ENCODE results near the gene FRRS1L.

FRRS1L gene

DNA sequence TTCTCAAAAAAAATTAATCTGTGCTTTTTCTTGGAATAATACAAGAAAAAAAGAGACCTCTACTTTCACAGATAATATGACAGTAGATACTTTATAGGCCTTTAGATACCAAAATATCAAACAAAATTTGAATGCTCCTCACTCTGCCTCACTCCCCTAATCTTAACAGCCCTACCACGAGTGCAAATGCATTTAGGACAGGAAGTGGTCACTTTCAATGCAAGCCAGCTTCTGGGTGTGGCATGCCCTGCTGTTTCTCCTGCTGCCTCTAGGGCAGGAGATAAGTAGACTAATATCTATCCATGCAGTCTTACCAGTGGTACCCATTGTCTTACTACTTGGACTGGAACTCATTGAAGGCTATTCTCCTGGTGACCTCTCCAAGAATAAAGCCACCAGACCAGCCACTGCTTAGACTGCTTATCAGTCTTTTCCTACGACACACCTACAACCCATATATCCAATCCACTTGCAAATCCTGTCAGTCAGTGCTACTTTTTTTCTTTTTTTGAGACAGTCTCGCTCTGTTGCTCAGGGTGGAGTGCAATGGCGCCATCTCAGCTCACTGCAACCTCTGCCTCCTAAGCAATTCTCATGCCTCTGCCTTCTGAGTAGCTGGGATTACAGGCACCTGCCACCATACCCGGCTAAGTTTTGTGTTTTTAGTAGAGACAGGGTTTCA is 23.0 kb downstream of the FRRS1L start:
- DNase-seq (ENCODE audit: low read depth), result no peak
- H3K4me3 ChIP-seq (ENCODE audit: control insufficient read depth, low read depth, low read length), result no peak overlapping the region
- TF ChIP-seq, protein P1, sequence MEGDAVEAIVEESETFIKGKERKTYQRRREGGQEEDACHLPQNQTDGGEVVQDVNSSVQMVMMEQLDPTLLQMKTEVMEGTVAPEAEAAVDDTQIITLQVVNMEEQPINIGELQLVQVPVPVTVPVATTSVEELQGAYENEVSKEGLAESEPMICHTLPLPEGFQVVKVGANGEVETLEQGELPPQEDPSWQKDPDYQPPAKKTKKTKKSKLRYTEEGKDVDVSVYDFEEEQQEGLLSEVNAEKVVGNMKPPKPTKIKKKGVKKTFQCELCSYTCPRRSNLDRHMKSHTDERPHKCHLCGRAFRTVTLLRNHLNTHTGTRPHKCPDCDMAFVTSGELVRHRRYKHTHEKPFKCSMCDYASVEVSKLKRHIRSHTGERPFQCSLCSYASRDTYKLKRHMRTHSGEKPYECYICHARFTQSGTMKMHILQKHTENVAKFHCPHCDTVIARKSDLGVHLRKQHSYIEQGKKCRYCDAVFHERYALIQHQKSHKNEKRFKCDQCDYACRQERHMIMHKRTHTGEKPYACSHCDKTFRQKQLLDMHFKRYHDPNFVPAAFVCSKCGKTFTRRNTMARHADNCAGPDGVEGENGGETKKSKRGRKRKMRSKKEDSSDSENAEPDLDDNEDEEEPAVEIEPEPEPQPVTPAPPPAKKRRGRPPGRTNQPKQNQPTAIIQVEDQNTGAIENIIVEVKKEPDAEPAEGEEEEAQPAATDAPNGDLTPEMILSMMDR (IDR thresholded peaks at IDR 0.05; ENCODE audit: control insufficient read depth, insufficient read depth, low read depth, low read length, missing control alignments), result peak; percentile 39

DNA sequence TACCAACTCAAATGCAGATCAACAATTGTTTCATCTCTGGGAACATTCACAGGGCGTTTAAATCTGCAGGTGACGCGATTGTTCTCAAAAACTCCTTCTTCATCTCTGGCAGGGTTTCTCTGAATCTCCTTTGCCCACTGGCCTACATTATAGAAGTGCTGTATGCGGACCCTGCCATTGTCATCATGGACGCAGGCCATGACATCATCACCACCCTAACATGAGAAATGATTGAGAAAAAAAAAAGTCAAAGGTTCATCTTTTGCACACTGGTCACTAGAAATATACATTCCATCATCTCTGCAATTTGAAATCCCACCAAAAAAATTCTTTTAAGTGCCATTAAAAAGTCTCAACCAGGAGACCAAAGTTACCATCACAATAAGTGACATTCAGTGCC is 25.7 kb downstream of the FRRS1L start:
- TF ChIP-seq, protein P1 (IDR thresholded peaks at IDR 0.05; ENCODE audit: control insufficient read depth, insufficient read depth, low read depth, low read length, missing control alignments), result no peak
- no peak for DNase-seq (ENCODE audit: low read depth)
- H3K4me3 ChIP-seq (ENCODE audit: control insufficient read depth, low read depth, low read length), result no peak overlapping the region

DNA sequence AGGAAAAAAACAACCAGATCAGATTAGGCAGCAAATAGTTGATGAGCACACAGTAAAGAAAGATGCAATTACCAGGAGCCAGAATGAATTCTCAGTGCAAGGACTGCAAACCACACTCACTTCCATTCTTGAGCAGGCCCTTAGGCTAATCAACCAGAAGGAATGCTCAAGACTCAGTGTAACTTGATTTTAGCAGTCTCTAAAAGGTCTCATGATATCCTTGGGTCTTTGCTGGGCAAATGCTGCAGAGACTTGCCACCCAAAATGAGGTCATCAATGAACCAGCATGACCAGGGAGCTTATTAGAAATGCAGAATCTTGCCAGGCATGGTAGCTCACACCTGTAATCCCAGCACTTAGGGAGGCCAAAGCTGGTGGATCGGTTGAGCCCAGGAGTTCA is 27.2 kb downstream of the FRRS1L start:
- DNase-seq (ENCODE audit: low read depth), result no peak
- no peak overlapping the region for H3K4me3 ChIP-seq (ENCODE audit: control insufficient read depth, low read depth, low read length)
- TF ChIP-seq, protein P1 (IDR thresholded peaks at IDR 0.05; ENCODE audit: control insufficient read depth, insufficient read depth, low read depth, low read length, missing control alignments), result no peak

DNA sequence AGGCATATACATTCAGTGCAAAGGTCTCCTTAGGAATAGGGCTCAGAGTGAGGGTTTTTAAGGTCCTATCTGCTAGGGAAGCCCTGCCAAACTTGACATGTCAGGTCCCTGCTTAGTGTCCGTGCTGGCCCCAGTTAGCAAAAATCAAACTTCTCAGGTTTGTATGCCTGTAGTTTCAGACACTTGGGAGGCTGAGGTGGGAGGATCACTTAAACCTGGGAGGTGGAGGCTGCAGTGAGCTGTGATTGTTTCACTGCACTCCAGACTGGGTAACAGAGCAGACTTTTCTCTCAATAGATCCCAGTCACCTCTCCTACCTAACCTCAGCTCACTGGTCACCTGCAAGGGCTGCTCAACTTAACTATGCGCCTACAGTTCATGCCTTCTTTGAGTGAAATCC is 28.6 kb downstream of the FRRS1L start:
- TF ChIP-seq, protein P1 (IDR thresholded peaks at IDR 0.05; ENCODE audit: control insufficient read depth, insufficient read depth, low read depth, low read length, missing control alignments), result no peak
- no peak overlapping the region for H3K4me3 ChIP-seq (ENCODE audit: control insufficient read depth, low read depth, low read length)
- DNase-seq (ENCODE audit: low read depth), result no peak

DNA sequence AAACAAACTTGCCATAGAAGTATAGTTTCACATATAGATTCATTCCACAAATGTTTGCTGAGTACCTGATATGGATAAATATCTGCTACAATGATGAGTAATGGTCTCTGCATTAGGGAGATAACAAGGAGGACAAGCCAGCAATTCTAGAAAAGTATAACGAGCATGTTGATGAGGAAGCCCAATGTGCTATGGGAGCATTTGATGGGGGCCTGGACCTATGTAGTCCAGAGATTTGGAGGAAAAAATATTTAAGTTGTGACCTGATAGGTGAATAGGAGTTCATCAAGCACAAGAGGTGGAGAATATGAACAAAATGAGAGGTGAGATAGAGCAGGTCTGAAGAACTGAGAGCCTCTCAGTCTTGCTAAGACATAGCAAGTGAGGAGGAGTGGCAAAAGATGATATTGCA is 32.9 kb downstream of the FRRS1L start:
- TF ChIP-seq, protein P1 (IDR thresholded peaks at IDR 0.05; ENCODE audit: control insufficient read depth, insufficient read depth, low read depth, low read length, missing control alignments), result no peak
- DNase-seq (ENCODE audit: low read depth), result no peak
- H3K4me3 ChIP-seq (ENCODE audit: control insufficient read depth, low read depth, low read length), result no peak overlapping the region

DNA sequence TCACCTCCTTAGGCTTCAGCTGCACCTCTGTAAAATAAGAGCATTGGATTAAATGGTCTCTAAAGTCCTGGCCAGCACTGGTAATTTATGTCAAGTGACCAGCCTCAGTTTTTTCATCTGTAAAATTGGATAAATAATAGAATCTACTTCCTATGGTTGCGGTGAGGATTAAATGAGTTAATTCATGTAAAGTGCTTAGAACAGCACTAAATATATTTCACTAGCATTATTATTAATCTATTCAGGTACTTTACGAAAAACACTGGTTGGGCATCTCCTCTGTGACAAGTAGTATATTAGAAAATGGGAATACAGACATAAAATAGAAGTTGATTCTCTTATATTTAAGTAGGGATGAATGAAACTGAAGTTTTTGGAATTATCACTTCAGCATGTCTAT is 33.5 kb downstream of the FRRS1L start:
- TF ChIP-seq, protein P1 (IDR thresholded peaks at IDR 0.05; ENCODE audit: control insufficient read depth, insufficient read depth, low read depth, low read length, missing control alignments), result no peak
- H3K4me3 ChIP-seq (ENCODE audit: control insufficient read depth, low read depth, low read length), result no peak overlapping the region
- DNase-seq (ENCODE audit: low read depth), result no peak
